HG03159 (cell line): ENCODE results near the gene RTF1.
A peak's percentile ranks its signal among the peaks of the same experiment; 100 is the strongest.
"Not testable (repeated sequence)": the region's sequence is repeated elsewhere in the genome, so short reads cannot be mapped to it uniquely, and the experiment has no call there.

Experiments used
- ATAC-seq: cut with Tn5 transposase; IDR thresholded peaks from one replicate; pipeline ENCODE4 v1.9.1; 2021; ENCODE audit warnings: mild to moderate bottlenecking, moderate library complexity; ENCODE audit not compliant: unreplicated experiment

Gene RTF1

GRCh38 chr15:41435037-41435786 is 18.3 kb downstream of the RTF1 start:
- ATAC-seq, result no peak

- no peak for ATAC-seq
These were observed 20.6 kb downstream of the RTF1 start for GRCh38 chr15:41437448-41437847.

- ATAC-seq, result no peak
These were observed 21.3 kb downstream of the RTF1 start for GRCh38 chr15:41438206-41438605.

GRCh38 chr15:41438745-41439144 is 21.9 kb downstream of the RTF1 start:
- ATAC-seq, result not testable (repeated sequence)

GRCh38 chr15:41443275-41443674 is 26.4 kb downstream of the RTF1 start:
- no peak for ATAC-seq

GRCh38 chr15:41445399-41445798 is 28.5 kb downstream of the RTF1 start:
- no peak for ATAC-seq

GRCh38 chr15:41462084-41462795 is 45.3 kb downstream of the RTF1 start:
- ATAC-seq, result no peak

- no peak for ATAC-seq
These were observed 48.1 kb downstream of the RTF1 start for GRCh38 chr15:41464889-41465580.

- no peak for ATAC-seq
These were observed 49.0 kb downstream of the RTF1 start for GRCh38 chr15:41465822-41466421.

GRCh38 chr15:41466711-41467110 is 49.8 kb downstream of the RTF1 start:
- ATAC-seq, result no peak

GRCh38 chr15:41469644-41470043 is 52.7 kb downstream of the RTF1 start:
- not testable (repeated sequence) for ATAC-seq

- ATAC-seq, result no peak
These were observed 56.5 kb downstream of the RTF1 start for GRCh38 chr15:41473418-41473817.

- no peak for ATAC-seq
These were observed 57.5 kb downstream of the RTF1 start for GRCh38 chr15:41474436-41474835.

- ATAC-seq, result no peak
These were observed 58.0 kb downstream of the RTF1 start for GRCh38 chr15:41474941-41475340.

GRCh38 chr15:41476416-41477048 is 59.6 kb downstream of the RTF1 start:
- no peak for ATAC-seq

GRCh38 chr15:41480396-41481140 is 63.7 kb downstream of the RTF1 start:
- ATAC-seq, result no peak

- ATAC-seq, result no peak
These were observed 65.4 kb downstream of the RTF1 start for GRCh38 chr15:41482110-41482877.

GRCh38 chr15:41483115-41483514 is 66.2 kb downstream of the RTF1 start:
- peak; percentile 59 for ATAC-seq

- ATAC-seq, result no peak
These were observed 66.6 kb downstream of the RTF1 start for GRCh38 chr15:41483519-41483918.
